ENCODE results near the gene AKAP6. TPM values are rescaled to one million over a fixed set of nuclear protein-coding genes. Genes with fewer than 3 reads are reported as not detected.
"Not testable (repeated sequence)": the region's sequence is repeated elsewhere in the genome, so short reads cannot be mapped to it uniquely, and the experiment has no call there.

The AKAP6 gene
- total RNA-seq, 1 donor from 2014 or later: 0.51 TPM

DNA sequence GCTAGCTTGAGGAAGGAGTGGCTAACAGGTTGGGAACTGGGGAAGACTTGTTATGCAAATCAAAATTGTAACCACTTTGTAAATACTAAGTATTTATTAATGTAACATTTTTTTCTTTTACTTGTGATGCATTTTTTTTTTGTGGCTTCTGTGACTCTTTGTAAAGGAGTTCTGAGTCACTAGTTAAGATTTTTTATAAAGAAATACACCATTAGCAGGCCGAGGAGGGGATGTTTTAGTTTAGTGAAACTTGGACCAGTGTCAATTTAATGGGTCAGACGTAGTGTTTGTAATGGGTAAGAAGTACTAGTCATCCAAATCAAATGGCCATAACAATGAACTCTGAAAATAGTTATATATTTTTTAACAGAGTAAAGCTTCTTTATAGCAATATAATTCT lies 43.1 kb downstream of the AKAP6 start:
- H3K4me1 Mint-ChIP-seq: peaks cover 4% of the 10 kb centered on the region
- H3K4me3 Mint-ChIP-seq: no peak overlapping the region
- no peaks in the 10 kb centered on the region for H3K27me3 Mint-ChIP-seq
- H3K27ac Mint-ChIP-seq: no peak overlapping the region
- DNase-seq: no peak
- no peaks in the 10 kb centered on the region for H3K9me3 Mint-ChIP-seq
- no peaks in the 10 kb centered on the region for H3K36me3 Mint-ChIP-seq (ENCODE audit: low read depth)
- intact Hi-C loops (cut with micrococcal nuclease): no loop called here

DNA sequence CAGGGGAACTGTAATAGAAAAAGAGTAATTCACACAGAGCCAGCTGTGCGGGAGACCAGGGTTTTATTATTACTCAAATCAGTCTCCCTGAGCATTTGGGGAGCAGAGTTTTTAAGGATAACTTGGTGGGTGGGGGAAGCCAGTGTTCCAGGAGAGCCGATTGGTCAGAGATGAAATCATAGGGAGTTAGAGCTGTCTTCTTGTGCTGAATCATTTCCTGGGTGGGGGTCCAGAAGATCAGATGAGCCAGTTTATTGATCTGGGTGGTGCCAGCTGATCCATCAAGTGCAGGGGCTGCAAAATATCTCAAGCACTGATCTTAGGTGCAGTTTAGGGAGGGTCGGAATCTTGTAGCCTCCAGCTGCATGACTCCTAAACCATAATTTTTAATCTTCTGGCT lies 44.1 kb downstream of the AKAP6 start:
- H3K4me1 Mint-ChIP-seq; DNase-seq; H3K9me3 Mint-ChIP-seq; H3K4me3 Mint-ChIP-seq; intact Hi-C loops (cut with micrococcal nuclease); H3K27me3 Mint-ChIP-seq; H3K36me3 Mint-ChIP-seq (ENCODE audit: low read depth); H3K27ac Mint-ChIP-seq: not testable (repeated sequence)

DNA sequence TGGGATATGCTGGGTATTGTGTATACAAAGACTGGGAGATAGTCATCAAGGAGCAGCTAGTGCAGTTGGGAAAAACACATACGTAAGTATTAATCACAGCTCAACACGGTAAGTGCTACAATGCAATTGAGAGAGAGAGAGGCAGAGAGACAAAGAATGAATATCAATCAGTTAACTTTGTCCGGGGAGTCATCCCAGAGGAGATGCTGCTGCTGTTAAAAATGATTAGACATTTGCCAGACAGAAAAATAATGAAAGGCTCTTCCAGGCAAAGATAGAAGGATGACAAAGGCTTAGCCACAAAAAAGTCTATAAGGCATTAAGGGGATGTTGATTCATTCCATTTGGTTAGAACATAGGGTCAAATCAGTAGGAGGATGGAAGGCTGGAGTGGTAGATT lies 45.1 kb downstream of the AKAP6 start:
- no peaks in the 10 kb centered on the region for H3K36me3 Mint-ChIP-seq (ENCODE audit: low read depth)
- H3K27me3 Mint-ChIP-seq: no peaks in the 10 kb centered on the region
- no peaks in the 10 kb centered on the region for H3K9me3 Mint-ChIP-seq
- H3K4me3 Mint-ChIP-seq: no peak overlapping the region
- intact Hi-C loops (cut with micrococcal nuclease): no loop called here
- DNase-seq: no peak
- H3K4me1 Mint-ChIP-seq: peaks cover 4% of the 10 kb centered on the region
- H3K27ac Mint-ChIP-seq: no peak overlapping the region

DNA sequence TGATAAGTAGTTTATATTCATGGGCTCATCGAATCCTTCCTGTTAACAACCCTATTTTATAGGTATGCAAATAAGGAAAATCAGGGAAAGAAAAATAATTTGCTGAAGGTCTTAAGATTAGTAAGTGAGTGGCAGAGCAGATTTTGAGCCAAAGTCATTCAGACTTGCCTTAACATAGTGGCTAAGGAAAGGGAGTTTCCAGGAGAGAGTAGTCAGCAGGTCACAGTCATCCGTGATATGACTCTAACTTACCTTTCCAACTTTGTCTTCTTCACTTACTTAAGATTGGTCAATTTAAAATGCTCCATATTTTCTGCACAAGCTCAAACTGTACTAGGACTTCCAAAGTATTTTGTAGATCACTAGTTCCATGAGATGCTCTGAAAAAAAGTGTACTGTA lies 46.6 kb downstream of the AKAP6 start:
- no peak for DNase-seq
- intact Hi-C loops (cut with micrococcal nuclease): no loop called here
- H3K27me3 Mint-ChIP-seq: no peaks in the 10 kb centered on the region
- H3K36me3 Mint-ChIP-seq (ENCODE audit: low read depth): no peaks in the 10 kb centered on the region
- no peak overlapping the region for H3K4me3 Mint-ChIP-seq
- no peaks in the 10 kb centered on the region for H3K9me3 Mint-ChIP-seq
- H3K4me1 Mint-ChIP-seq: peaks cover 7% of the 10 kb centered on the region
- no peak overlapping the region for H3K27ac Mint-ChIP-seq

DNA sequence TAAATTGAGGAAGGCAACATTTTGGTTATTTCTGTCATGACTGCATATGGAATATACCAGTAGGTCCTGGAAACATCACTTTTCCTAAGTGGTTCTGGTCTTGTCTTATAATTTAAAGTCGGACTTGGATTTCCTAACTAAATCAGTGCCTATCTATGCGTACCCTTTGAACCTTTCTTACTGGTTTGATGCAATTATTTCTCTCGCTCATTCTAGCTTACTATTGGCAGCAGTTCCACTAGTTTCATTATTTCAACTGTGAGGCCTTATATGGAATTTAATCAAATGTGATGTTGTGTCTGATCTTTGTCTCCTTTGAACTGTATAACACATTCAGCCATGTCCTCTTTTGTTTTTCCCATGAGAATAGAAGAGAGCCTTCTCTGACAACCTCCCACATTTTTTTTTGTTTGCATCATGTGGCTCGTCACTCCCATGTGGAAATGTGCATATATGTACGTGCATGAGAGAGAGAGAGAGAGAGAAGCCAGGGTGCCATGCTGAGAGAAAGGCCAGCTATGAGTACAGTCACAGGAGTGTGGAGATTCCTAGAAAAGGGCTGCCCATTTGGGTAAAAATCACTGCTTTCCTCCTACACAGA lies 48.0 kb downstream of the AKAP6 start:
- intact Hi-C loops (cut with micrococcal nuclease): no loop called here
- H3K27ac Mint-ChIP-seq: no peak overlapping the region
- DNase-seq: no peak
- no peak overlapping the region for H3K4me3 Mint-ChIP-seq
- H3K9me3 Mint-ChIP-seq: no peaks in the 10 kb centered on the region
- no peaks in the 10 kb centered on the region for H3K27me3 Mint-ChIP-seq
- H3K36me3 Mint-ChIP-seq (ENCODE audit: low read depth): no peaks in the 10 kb centered on the region
- H3K4me1 Mint-ChIP-seq: peaks cover 5% of the 10 kb centered on the region

DNA sequence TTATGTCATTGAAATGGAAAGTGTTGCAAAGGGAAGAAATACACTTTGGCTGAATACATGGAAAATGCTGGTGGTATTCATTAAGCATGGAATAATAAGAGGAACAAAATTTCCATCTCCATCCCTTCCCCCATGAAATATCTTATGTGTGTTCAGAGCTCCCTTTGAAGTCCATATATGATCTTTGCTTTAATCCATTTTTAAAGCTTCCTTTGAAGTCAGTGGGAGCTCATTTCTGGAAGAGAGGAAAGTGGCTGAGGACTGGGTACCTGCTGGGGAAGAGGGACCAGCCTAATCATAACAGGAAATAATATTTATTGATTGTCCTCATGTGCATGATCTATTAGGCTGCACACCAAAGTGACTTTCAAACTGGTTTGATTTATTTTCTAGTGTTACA lies 49.2 kb downstream of the AKAP6 start:
- H3K27me3 Mint-ChIP-seq: no peaks in the 10 kb centered on the region
- peaks cover 5% of the 10 kb centered on the region for H3K4me1 Mint-ChIP-seq
- no peak for DNase-seq
- H3K27ac Mint-ChIP-seq: no peak overlapping the region
- H3K36me3 Mint-ChIP-seq (ENCODE audit: low read depth): no peaks in the 10 kb centered on the region
- intact Hi-C loops (cut with micrococcal nuclease): no loop called here
- no peaks in the 10 kb centered on the region for H3K9me3 Mint-ChIP-seq
- H3K4me3 Mint-ChIP-seq: no peak overlapping the region

DNA sequence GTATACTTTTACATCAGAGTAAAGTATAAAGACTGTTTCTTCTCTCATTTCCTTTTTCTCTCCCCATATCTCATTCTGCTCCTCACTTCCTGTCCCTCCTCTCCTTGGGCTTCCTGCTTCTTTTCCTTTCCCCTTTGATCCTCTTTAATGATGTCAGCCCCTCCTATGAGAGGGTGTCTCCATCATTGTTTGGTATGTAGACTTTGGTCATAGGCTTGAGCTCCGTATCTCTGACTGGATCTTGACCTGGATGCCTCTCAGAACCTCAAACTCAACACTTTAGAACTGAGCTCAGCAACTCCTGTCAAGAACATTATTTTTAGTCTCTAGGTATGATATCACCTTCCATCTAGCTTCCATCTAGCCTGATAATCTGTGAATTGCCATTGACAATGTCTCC lies 50.3 kb downstream of the AKAP6 start:
- intact Hi-C loops (cut with micrococcal nuclease): no loop called here
- no peak for DNase-seq
- Mint-ChIP-seq H3K4me3 (no peak overlapping the region), H3K27ac (no peak overlapping the region), H3K9me3 (no peaks in the 10 kb centered on the region), H3K27me3 (no peaks in the 10 kb centered on the region), H3K36me3 (ENCODE audit: low read depth) (no peaks in the 10 kb centered on the region), H3K4me1 (peaks cover 5% of the 10 kb centered on the region)

DNA sequence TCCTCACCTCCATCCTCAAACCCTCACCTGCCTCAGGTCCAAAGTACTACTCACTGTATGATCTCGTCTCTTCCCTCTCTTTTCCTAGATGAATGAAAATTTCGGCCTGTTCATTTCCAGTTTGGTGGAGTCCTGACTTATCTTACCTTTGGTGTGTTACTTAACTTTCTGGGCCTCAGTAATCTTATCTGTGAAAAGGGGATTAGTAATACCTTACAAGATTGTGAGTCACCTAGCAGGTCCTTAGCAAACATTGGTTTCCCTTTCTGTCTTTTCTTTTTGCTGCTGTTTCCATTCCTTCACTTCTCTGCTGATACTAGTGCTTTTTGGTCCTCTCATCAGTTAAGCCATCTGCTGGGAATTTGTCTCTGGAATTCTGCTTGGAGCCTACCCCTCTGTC lies 52.8 kb downstream of the AKAP6 start:
- no peak overlapping the region for H3K27ac Mint-ChIP-seq
- peaks cover 5% of the 10 kb centered on the region for H3K4me1 Mint-ChIP-seq
- peaks cover 2% of the 10 kb centered on the region for H3K27me3 Mint-ChIP-seq
- H3K4me3 Mint-ChIP-seq: no peak overlapping the region
- H3K9me3 Mint-ChIP-seq: no peaks in the 10 kb centered on the region
- H3K36me3 Mint-ChIP-seq (ENCODE audit: low read depth): no peaks in the 10 kb centered on the region
- no peak for DNase-seq
- intact Hi-C loops (cut with micrococcal nuclease): no loop called here

DNA sequence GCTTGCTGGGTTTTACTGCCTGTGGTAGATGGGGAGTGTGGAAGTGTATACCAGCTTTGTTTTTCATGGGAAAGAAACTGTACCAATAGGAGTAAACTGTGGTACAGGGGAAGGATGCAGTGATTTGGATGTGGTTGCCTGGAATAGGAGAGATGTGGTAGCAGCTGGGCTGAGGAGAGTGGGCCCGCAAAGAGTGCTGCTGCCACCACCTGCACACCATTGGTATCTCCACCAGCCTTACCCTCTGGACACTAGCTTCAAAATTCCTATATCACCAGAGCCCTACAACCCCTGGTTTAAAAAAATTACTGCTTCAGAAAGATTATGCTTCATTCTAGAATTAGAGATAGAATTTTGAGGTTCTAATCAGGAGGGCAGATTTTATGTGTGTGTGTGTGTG lies 53.6 kb downstream of the AKAP6 start:
- Mint-ChIP-seq H3K4me3 (no peak overlapping the region), H3K4me1 (peaks cover 5% of the 10 kb centered on the region), H3K27ac (no peak overlapping the region), H3K27me3 (peaks cover 2% of the 10 kb centered on the region), H3K36me3 (ENCODE audit: low read depth) (no peaks in the 10 kb centered on the region), H3K9me3 (no peaks in the 10 kb centered on the region)
- DNase-seq: no peak
- intact Hi-C loops (cut with micrococcal nuclease): no loop called here

DNA sequence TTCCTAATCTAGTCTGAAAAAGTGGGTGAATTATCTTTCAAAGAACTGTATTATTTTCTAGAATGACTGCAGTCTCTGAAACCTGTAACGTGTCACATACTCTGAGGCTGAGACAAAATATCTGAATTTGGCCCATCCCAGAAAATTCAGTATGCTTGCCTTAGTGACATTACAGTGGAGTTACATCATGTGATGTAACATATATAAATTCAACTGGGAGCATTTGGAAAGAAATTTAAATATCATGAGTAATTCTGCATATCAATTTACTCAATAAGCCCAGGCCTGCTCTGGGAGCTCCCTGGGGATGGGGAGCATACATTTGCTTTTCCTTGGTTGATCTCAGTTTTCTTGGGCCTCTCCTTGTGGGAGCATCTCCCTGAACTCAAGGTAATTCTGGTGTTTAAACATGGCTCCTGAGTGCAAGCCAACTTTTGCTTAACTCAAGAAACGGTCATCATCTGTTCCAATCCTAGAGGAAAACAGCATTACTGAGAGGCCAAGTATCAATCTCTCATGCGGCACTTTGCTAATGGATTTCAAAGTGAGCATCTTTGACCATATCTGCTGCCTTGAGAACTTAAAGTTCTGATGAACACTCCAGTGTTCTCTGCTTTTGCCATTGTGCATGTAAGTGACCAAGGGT lies 54.4 kb downstream of the AKAP6 start:
- no peak overlapping the region for H3K27ac Mint-ChIP-seq
- H3K9me3 Mint-ChIP-seq: no peaks in the 10 kb centered on the region
- no peaks in the 10 kb centered on the region for H3K36me3 Mint-ChIP-seq (ENCODE audit: low read depth)
- intact Hi-C loops (cut with micrococcal nuclease): no loop called here
- no peak for DNase-seq
- no peak overlapping the region for H3K4me3 Mint-ChIP-seq
- peaks cover 5% of the 10 kb centered on the region for H3K4me1 Mint-ChIP-seq
- H3K27me3 Mint-ChIP-seq: peaks cover 4% of the 10 kb centered on the region

DNA sequence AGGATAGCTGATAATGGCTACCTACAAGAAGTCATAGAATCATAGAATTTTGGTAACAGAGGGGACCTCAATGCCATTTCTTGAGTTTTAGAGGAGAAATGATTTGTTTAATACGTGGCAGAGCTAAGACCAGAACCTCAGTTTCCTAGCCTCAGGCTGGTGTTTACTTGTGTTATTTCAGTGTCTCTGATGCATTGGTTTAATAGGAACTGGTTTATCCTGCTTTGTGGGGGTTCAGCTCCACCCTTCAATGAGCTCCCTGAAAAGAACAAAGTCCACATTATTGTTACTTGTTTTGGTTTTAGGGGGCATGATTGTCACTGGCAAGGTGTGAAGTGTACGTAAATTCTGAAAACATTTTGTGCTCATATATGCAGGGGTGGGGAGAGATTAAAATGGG lies 55.4 kb downstream of the AKAP6 start:
- DNase-seq: no peak

DNA sequence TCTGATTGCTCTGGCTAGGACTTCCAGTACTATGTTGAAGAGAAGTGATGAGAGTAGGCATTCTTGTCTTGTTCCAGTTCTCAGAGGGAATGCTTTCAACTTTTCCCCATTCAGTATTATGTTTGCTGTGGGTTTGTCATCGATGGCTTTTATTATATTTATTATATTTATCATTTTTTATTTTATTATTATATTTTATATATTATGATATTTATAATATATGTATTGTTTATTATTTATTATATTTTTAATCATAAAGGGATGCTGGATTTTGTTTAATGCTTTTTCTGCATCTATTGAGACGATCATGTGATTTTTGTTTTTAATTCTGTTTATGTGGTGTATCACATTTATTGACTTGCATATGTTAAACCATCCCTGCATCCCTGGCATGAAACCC lies 58.2 kb downstream of the AKAP6 start:
- H3K27ac Mint-ChIP-seq; H3K4me1 Mint-ChIP-seq; H3K4me3 Mint-ChIP-seq; H3K36me3 Mint-ChIP-seq (ENCODE audit: low read depth); intact Hi-C loops (cut with micrococcal nuclease); H3K9me3 Mint-ChIP-seq; H3K27me3 Mint-ChIP-seq; DNase-seq: not testable (repeated sequence)

More for the DNA sequence above, 55.4 kb downstream of the AKAP6 start:
- Mint-ChIP-seq H3K36me3 (ENCODE audit: low read depth) (no peaks in the 10 kb centered on the region), H3K4me1 (peaks cover 3% of the 10 kb centered on the region), H3K27me3 (peaks cover 4% of the 10 kb centered on the region), H3K27ac (no peak overlapping the region), H3K4me3 (no peak overlapping the region), H3K9me3 (no peaks in the 10 kb centered on the region)
- intact Hi-C loops (cut with micrococcal nuclease): no loop called here

DNA sequence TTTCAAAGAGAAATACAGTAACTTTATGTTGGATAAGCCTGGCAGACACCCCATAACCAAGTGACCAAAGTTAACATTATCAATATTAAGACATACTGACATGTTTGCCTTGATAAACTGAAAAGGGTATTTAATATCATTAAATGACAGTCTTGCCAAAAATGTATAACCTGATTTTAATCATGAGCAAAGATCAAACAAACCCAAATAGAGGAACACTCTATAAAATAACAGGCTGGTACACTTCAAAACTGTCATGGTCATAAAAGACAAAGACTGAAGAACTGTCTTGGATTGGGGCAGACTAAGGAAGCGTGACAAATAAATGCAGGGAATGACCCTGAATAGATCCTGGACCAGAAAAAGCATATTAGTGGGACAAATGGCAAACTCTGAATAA lies 64.0 kb downstream of the AKAP6 start:
- no peaks in the 10 kb centered on the region for H3K9me3 Mint-ChIP-seq
- DNase-seq: no peak
- H3K27ac Mint-ChIP-seq: no peak overlapping the region
- H3K27me3 Mint-ChIP-seq: peaks cover 5% of the 10 kb centered on the region
- H3K4me3 Mint-ChIP-seq: no peak overlapping the region
- H3K36me3 Mint-ChIP-seq (ENCODE audit: low read depth): no peaks in the 10 kb centered on the region
- H3K4me1 Mint-ChIP-seq: no peaks in the 10 kb centered on the region
- intact Hi-C loops (cut with micrococcal nuclease): no loop called here

DNA sequence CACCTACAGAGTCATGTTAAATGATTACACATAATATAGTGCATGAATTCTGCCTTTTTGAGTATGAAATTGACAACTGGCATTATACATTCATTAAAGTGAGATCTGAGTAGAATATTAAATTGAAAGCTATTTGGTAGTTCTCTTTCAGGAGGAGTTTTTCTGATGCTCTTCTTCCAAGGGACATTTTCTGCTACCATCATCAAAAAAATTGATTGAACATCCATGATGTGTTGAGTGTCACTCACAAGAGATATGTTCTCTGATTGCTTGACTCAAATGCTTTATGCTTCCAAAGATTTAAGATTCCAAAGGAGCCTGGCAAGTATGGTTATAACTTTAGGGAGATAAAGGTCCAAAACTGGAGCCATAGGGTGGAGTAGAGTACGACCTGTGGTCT lies 64.9 kb downstream of the AKAP6 start:
- peaks cover 2% of the 10 kb centered on the region for H3K27me3 Mint-ChIP-seq
- intact Hi-C loops (cut with micrococcal nuclease): no loop called here
- no peaks in the 10 kb centered on the region for H3K36me3 Mint-ChIP-seq (ENCODE audit: low read depth)

DNA sequence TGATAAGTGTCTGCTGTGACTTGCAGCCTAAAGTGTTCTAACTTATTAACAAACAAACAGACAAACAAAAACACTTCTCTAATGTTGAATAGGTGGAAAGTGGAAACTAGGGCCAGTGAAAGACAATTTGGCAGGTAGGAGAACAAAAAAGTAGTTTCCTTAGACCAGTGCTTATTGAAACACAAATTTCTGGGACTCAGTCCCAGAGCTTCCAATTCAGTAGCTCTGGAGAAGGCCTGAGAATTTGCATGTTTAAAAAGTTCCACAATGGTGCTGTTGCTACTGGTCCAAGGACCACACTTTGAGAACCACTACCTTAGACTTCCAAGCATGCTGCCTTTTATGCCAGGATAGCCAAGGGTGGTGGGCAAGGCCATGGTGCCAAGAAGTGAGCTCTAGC lies 67.8 kb downstream of the AKAP6 start:
- intact Hi-C loops (cut with micrococcal nuclease): no loop called here
- H3K9me3 Mint-ChIP-seq: no peaks in the 10 kb centered on the region
- no peaks in the 10 kb centered on the region for H3K36me3 Mint-ChIP-seq (ENCODE audit: low read depth)
- no peaks in the 10 kb centered on the region for H3K27me3 Mint-ChIP-seq
- no peaks in the 10 kb centered on the region for H3K4me1 Mint-ChIP-seq
- H3K27ac Mint-ChIP-seq: no peak overlapping the region
- no peak for DNase-seq
- H3K4me3 Mint-ChIP-seq: no peak overlapping the region

More for the DNA sequence above, 64.9 kb downstream of the AKAP6 start:
- DNase-seq: no peak
- Mint-ChIP-seq H3K4me1 (no peaks in the 10 kb centered on the region), H3K9me3 (no peaks in the 10 kb centered on the region), H3K27ac (no peak overlapping the region), H3K4me3 (no peak overlapping the region)

Data from activated CD4-positive, alpha-beta T cell treated with anti-CD3 and anti-CD28 coated beads, Interleukin-2, amount 10 ng/mL, durations not matched to agents 24 days and 14 days (primary cell).